Lower lobe of right lung (tissue), 2 donors: Measurements from ENCODE around the gene CUX1. TPM values are rescaled to one million over a fixed set of nuclear protein-coding genes. Genes with fewer than 3 reads are reported as not detected.
"Not testable (repeated sequence)": the region's sequence is repeated elsewhere in the genome, so short reads cannot be mapped to it uniquely, and the experiment has no call there.

ENCODE experiments used
- ATAC-seq, 2 donors: fragments of 200-7000 bp; cut with Tn5 transposase; one replicate each; pipeline ENCODE4 v1.9.1; 2020 to 2022; ENCODE audit warnings: mild to moderate bottlenecking in 2 of 2, moderate library complexity in 2 of 2
- DNase-seq: peaks from one replicate; pipeline ENCODE4 v3.0.0-alpha.2; 2020
- H3K27ac ChIP-seq: fragments of 200-600 bp; one replicate; pipeline ENCODE4 v1.8.0; 2022
- H3K27me3 ChIP-seq: fragments of 200-600 bp; one replicate; pipeline ENCODE4 v1.8.0; 2022; ENCODE audit warnings: low read depth
- H3K36me3 ChIP-seq: fragments of 200-600 bp; one replicate; pipeline ENCODE4 v1.8.0; 2022; ENCODE audit warnings: mild to moderate bottlenecking
- H3K4me1 ChIP-seq: fragments of 200-600 bp; one replicate; pipeline ENCODE4 v1.8.0; 2022
- H3K4me3 ChIP-seq: fragments of 200-600 bp; one replicate; pipeline ENCODE4 v1.8.0; 2022; ENCODE audit warnings: mild to moderate bottlenecking
- H3K9me3 ChIP-seq: fragments of 200-600 bp; one replicate; pipeline ENCODE4 v1.8.0; 2022
- intact Hi-C: fragments of 100-400 bp; cut with DNase I; formaldehyde crosslinking; loops from one replicate; pipeline ENCODE4 v1.11.0; 2022
- total RNA-seq: library from RNA; stranded (reverse); fragmentation: NEBNext Ultra II Directional; extraction: Animal tissue kit (Norgen Biotek cat#: 25700); gene quantifications from one replicate; pipeline ENCODE4 v1.2.1, GENCODE V29; 2021
- TF ChIP-seq, protein P1 (sequence below): fragments of 200-600 bp; IDR thresholded peaks from one replicate; pipeline ENCODE4 v1.8.0; 2022; ENCODE audit warnings: antibody characterized with exemption, mild to moderate bottlenecking
- donor health status: DM: no; HTN: yes; CAD: no; lungs with severe emphysema.

Gene CUX1
- total RNA-seq, 1 donor from 2014 or later: 118 TPM

DNA sequence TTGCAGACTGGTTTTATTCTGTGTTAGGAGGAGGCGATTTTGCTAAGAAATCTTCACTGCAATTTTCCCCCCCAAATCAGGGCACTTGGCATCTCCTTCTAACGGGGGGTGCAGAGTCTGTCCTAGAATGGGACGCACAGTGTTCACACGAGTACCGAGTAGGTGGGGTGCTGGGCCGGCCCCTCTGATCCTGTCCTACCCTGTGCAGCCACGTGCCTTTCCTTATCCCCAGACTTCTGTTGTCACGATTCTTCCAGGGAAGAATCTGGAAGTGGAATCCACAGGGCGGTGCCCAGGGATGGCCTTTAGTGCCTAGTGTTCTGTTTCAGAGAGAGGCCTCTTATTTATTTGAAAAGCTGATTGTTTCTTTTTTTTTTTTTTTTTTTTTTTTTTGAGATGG lies 16.4 kb downstream of the CUX1 start:
- Histone ChIP-seq H3K36me3 (no peaks in the 10 kb centered on the region), H3K27me3 (no peaks in the 10 kb centered on the region), H3K9me3 (no peaks in the 10 kb centered on the region), H3K4me1 (no peaks in the 10 kb centered on the region), H3K27ac (no peak overlapping the region), H3K4me3 (no peak overlapping the region)
- TF ChIP-seq, protein P1, sequence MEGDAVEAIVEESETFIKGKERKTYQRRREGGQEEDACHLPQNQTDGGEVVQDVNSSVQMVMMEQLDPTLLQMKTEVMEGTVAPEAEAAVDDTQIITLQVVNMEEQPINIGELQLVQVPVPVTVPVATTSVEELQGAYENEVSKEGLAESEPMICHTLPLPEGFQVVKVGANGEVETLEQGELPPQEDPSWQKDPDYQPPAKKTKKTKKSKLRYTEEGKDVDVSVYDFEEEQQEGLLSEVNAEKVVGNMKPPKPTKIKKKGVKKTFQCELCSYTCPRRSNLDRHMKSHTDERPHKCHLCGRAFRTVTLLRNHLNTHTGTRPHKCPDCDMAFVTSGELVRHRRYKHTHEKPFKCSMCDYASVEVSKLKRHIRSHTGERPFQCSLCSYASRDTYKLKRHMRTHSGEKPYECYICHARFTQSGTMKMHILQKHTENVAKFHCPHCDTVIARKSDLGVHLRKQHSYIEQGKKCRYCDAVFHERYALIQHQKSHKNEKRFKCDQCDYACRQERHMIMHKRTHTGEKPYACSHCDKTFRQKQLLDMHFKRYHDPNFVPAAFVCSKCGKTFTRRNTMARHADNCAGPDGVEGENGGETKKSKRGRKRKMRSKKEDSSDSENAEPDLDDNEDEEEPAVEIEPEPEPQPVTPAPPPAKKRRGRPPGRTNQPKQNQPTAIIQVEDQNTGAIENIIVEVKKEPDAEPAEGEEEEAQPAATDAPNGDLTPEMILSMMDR: no peak
- no peak for ATAC-seq
- no peak for DNase-seq
- intact Hi-C loops: no loop called here

DNA sequence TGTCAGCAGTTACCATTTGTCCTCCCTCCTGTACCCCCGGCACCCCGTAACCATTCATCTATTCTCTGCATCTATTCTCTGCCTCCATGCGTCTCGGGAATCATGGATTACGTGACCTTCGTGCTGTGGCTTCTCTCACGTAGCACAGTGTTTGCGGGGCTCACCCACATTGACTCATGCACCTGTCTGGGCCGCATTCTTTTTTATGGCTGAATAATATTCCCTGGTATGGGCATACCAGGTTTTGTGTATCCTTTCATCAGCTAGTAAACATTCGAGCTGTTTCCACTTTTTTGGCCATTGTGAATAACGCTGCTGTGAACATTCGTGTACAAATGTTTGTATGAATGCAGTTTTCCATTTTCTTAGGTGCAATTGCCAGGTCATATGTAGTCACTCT lies 17.7 kb downstream of the CUX1 start:
- ATAC-seq: no peak
- Histone ChIP-seq H3K4me1 (no peaks in the 10 kb centered on the region), H3K36me3 (no peaks in the 10 kb centered on the region), H3K27ac (no peak overlapping the region), H3K9me3 (no peaks in the 10 kb centered on the region), H3K27me3 (no peaks in the 10 kb centered on the region), H3K4me3 (no peak overlapping the region)
- intact Hi-C loops: no loop called here
- no peak for DNase-seq
- TF ChIP-seq, protein P1: no peak

DNA sequence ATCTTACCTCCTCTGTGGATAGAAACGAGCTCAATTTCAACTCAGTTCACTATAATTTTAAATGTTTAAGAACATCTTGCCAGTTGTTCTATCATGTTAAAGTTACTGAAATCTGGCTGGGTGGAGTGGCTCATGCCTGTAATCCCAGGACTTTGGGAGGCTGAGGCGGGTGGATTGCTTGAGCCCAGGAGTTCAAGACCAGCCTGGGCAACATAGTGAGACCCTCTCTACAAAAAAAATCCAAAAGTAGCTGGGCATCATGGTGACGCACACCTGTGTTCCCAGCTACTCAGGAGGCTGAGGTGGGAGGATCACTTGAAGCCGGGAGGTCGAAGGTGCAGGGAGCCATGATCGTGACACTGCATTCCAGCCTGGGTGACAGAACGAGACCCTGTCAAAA lies 20.0 kb downstream of the CUX1 start:
- H3K4me3 ChIP-seq, ATAC-seq, H3K27ac ChIP-seq, H3K27me3 ChIP-seq, intact Hi-C loops, H3K9me3 ChIP-seq, H3K36me3 ChIP-seq, DNase-seq, H3K4me1 ChIP-seq: not testable (repeated sequence)

GRCh38 chr7:101838837-101839483 lies 21.5 kb downstream of the CUX1 start:
- intact Hi-C loops: no loop called here
- Histone ChIP-seq H3K4me1 (no peaks in the 10 kb centered on the region), H3K27ac (no peak overlapping the region), H3K27me3 (no peaks in the 10 kb centered on the region), H3K9me3 (no peaks in the 10 kb centered on the region), H3K4me3 (no peak overlapping the region), H3K36me3 (no peaks in the 10 kb centered on the region)
- TF ChIP-seq, protein P1: no peak
- ATAC-seq (peak in 1 of 2 donors; percentile 24), DNase-seq (no peak)

- Histone ChIP-seq H3K9me3 (no peaks in the 10 kb centered on the region), H3K4me3 (no peak overlapping the region), H3K4me1 (no peaks in the 10 kb centered on the region), H3K27ac (no peak overlapping the region), H3K27me3 (no peaks in the 10 kb centered on the region), H3K36me3 (no peaks in the 10 kb centered on the region)
- intact Hi-C loops: no loop called here
- TF ChIP-seq, protein P1: no peak
- ATAC-seq (no peak), DNase-seq (no peak)
Measured at GRCh38 chr7:101841328-101841727, 23.9 kb downstream of the CUX1 start.

- no peaks in the 10 kb centered on the region for H3K4me1 ChIP-seq
- intact Hi-C loops: no loop called here
- no peak overlapping the region for H3K27ac ChIP-seq
- peaks cover 9% of the 10 kb centered on the region for H3K9me3 ChIP-seq
- ATAC-seq (no peak), DNase-seq (no peak)
- no peaks in the 10 kb centered on the region for H3K36me3 ChIP-seq
- H3K27me3 ChIP-seq: no peaks in the 10 kb centered on the region
- no peak overlapping the region for H3K4me3 ChIP-seq
- TF ChIP-seq, protein P1: no peak
Measured at GRCh38 chr7:101843293-101844271, 26.2 kb downstream of the CUX1 start.
